GM21528 (cell line): Measurements from ENCODE around the gene CAD.
"Not testable (repeated sequence)": the region's sequence is repeated elsewhere in the genome, so short reads cannot be mapped to it uniquely, and the experiment has no call there.

Experiments
- ATAC-seq: cut with Tn5 transposase; IDR thresholded peaks from one replicate; pipeline ENCODE4 v1.9.1; 2021; ENCODE audit warnings: mild to moderate bottlenecking, moderate library complexity; ENCODE audit not compliant: unreplicated experiment, low FRiP score

The CAD gene

DNA sequence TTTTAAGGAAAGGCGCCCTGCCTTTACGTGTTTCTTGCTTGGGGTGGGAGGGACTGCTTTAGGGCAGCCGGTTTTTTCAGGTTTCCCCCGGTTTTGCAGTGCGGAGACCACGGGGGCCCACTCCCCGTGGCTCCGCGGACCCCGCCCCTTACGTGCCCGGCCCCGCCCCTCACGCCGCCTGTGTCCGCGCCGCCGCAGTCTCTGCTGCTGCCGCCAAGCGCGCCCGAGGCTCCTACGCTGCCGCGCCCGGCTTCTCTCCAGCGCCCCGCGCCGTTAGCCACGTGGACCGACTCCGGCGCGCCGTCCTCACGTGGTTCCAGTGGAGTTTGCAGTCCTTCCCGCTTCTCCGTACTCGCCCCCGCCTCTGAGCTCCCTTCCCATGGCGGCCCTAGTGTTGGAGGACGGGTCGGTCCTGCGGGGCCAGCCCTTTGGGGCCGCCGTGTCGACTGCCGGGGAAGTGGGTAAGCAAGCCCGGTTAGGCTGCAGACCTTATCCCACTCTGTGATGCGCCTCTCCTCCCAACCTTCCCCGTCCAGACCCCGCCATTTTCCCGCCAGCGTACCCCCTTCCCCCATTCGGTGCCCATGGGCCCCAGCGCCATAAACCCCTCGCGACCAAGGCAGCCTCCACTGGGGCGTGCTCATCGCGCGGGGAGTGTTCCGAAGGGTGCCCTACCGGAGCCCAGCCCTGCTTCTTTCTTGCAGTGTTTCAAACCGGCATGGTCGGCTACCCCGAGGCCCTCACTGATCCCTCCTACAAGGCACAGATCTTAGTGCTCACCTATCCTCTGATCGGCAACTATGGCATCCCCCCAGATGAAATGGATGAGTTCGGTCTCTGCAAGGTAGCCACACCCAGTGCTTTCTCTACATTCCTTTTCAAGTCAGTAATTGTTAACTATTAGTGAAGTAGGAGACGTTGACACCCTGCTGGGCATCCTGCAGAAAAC is at the start of gene CAD:
TSS of gene CAD (plus strand) at position 197 of the 949 bp plus-strand sequence. CDS start at position 380, 183 bp downstream.
- ATAC-seq, result peak; percentile 72

GRCh38 chr2:27170581-27171337 is 46.4 kb upstream of the CAD start:
- no peak for ATAC-seq

DNA sequence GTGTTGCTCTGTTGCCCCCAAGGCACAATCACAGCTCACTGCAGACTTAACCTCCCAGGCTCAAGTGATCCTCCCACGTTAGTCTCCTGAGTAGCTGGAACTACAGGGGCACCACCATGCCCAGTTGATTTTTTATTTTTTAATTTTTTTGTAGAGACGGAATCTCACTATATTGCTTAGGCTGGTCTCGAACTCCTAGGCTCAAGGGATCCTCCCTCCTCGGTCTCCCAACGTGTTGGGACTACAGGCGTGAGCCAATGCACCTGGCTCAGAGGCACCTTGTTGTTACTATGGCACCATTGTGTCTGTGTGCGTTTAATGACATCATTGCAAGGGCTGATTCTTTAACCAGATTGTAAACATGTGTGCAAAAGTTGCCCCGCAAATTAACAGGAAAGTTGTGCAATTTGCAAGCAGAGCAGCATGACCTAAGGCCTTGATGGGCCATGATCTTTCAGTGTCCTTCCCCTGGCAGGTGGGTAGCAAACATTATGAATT is 45.8 kb upstream of the CAD start:
- no peak for ATAC-seq

DNA sequence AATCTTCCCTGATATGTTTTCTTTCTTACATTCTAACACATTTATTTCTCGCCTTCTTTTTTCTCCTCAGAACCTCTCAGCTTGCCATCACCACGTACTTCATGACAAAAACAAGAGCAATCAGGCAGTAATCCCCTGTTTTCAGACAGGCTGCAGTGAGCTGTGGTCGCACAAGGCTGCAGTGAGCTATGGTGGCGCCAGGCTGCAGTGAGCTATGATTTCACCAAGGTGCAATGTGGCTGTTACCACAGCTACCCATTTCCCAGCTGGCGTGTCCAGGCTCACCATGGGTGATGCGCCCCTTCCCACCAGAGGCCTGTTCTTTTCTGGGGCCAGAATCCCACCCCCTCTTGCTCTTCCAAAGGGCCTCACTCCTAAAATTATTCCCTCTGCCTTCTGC is 42.5 kb upstream of the CAD start:
- ATAC-seq, result no peak

DNA sequence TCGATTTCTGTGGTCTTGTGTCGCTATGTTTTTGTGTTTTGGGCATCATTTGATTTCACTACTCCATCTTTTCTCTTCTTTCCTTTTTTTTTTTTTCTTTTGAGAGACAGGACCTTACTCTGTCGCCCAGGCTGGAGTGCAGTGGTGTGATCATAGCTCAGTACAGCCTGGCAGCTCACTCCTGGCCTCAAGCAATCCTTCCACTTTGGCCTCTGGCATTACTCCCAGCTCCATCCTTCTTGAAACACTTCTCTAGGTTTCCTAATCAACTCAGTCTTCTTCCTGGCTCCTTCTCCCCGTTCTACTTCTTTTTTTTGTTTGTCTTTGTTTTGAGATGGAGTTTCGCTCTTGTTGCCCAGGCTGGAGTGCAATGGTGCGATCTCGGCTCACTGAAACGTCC is 41.8 kb upstream of the CAD start:
- no peak for ATAC-seq

- not testable (repeated sequence) for ATAC-seq
These were observed 41.4 kb upstream of the CAD start for GRCh38 chr2:27175781-27176180.

DNA sequence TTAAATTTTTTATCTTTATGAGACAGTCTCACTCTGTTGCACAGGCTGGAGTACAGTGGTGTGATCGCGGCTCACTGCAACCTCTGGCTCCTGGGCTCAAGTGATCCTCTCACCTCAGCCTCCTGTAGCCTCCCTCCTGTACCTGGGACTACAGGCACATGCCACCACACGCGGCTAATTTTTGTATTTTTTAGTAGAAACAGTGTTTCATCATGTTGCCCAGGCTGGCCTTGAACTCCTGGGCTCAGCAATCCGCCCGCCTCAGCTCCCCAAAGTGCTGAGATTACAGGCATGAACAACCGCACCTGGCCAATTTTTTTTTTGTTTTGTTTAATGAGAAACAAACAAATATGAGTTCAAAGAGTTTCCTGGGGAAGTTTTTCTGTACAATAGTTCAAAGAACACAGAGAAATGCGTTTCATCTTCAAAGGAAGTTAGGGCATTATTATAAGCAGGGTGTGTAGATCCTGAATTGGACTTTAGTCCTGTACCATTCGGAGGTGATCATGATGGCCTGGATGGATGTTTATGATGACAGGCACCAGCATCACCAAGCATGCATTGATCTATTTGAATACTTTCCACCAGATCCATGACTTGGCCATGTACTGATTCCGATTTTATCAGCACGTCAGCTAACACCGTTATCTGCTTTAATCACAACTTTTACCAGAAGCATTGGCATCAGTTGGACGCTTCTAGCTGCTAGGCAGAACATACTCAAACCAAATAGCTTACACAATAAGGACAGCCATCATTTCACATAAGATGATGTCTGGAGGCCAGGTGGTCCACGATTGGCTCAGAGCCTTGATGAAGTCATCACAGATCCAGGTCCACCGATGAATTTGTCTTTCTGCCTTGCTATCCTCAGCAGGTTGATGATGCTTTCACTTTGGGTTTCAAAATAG is 39.5 kb upstream of the CAD start:
- no peak for ATAC-seq

DNA sequence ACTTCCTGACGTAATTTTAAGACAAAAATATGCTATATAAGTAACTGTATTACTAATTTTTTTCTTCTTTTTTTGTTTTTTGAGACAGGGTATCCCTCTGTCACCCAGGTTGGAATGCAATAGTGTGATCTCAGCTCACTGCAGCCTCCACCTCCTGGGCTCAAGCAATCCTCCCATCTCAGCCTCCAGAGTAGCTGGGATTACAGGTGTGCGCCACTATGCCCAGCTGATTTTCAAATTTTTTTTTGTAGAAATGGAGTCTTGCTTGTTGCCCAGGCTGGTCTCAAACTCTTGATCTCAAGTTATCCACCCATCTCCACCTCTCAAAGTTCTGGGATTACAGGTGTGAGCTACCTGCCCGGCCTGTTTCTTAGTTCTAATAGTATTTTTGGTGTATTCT is 38.7 kb upstream of the CAD start:
- no peak for ATAC-seq

DNA sequence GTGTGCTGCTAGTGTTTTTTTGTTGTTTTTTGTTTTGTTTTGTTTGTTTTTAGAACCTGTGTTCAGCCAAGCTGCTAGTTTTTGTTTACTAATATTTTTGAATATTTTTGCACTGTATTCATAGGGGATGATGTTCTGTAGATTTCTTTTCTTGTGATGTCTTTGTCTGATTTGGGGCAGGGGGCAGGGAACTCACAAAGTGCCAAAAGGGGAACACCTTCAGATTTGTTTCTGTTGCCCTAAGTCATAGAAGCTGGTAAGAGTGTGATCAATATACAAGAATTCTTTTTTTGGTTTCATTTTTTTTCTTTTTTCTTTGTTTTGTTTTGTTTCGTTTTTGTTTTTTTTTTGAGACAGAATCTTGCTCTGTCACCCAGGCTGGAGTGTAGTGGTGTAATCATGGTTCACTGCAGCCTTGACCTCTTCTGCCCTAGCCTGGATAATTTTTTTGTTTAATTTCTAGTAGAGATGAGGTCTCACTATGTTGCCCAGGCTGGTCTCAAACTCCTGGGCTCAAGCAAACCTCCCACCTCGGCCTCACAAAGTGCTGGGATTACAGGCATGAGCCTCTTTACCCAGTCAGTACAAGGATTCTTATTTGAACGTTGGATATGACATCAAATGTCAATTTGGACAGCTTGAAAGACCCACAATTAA is 37.7 kb upstream of the CAD start:
- ATAC-seq, result no peak

- ATAC-seq, result no peak
These were observed 34.8 kb upstream of the CAD start for GRCh38 chr2:27182346-27182745.

DNA sequence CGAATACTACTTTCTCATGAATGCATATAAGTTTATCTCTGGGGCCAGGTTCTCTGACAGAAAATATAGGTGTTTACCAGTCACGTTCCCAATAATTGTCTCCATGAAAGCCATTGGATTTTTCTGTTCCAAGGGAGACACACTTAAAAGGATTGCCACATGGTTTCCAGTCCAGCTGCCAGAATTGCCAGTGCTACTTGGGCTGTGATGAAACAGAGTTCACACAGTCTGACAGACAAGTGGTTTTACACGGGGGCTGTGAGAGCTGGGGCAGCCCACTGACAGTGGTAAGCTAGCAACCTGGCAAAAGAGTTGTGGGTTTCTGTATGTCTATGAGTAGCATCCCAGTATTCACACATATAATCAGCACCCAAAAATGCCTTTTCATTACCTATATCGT is 33.1 kb upstream of the CAD start:
- ATAC-seq, result no peak

- no peak for ATAC-seq
These were observed 31.7 kb upstream of the CAD start for GRCh38 chr2:27185331-27186026.

DNA sequence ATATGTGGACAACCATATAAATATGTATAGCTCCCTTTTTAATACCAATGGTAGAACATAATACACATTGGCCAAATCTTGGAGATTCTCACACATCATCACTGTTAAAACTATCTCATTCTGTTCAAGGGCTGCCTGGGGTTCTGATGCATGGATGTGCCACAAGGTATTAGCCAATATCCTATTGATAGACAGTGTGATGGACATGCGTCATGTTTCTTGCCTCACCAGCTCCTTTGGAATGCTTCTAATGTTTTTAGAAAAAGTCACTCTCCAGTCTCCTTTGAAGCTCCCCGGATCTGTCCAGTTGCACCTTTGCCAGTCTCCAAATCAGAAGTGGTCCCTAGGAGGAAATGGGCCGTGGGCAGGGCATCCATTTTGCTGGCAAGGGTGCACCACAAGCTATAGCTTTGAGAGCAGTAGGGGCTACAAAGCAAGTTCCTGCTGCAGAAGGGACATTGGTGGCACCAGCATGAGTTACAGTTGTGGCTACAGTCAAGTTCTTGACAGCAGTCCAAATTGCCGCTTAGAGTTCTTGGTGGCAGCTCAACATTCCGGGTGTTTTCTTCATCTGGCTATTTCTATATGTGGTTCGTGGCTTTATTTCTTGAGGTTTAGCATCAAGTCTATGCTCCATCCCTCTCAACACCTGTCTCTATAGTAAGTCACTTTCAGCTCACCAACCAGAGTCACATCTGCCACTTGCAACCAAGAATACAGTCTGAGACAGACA is 30.4 kb upstream of the CAD start:
- ATAC-seq, result no peak

GRCh38 chr2:27189989-27190388 is 27.2 kb upstream of the CAD start:
- no peak for ATAC-seq

DNA sequence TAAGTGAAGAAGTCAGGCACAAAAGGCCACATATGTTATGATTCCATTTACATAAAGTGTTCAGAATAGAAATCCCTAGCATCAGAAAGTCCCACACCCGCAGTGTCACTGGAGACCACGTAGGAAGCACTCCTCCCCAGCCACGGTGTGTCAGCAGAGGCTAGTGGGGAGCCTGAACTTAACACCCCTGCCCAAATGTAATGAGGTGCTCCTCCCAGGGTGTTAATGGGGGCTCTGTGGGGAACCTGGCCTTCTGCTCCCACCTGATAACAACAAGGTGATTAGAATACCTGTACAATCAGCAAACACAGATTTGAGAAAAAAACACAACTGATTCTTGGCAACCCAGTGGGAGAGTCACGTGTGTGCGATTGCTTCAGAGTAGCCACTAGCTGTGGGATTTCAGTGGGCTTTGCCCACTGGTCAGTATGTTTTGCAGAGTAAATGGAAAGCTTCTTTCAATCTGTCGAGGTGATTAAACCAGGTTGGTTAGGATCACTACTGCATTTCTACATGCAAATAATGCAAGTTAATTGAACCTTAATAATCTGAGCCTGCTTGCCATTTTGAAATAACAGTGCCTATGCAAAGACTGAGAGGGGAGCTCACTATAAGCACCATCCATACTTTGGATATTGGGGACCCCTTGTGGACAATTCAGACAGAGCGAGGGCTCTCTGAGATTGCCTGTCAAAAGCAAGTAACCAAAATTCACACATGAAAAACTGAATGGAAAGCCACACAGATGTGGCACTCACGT is 25.9 kb upstream of the CAD start:
- ATAC-seq, result no peak

DNA sequence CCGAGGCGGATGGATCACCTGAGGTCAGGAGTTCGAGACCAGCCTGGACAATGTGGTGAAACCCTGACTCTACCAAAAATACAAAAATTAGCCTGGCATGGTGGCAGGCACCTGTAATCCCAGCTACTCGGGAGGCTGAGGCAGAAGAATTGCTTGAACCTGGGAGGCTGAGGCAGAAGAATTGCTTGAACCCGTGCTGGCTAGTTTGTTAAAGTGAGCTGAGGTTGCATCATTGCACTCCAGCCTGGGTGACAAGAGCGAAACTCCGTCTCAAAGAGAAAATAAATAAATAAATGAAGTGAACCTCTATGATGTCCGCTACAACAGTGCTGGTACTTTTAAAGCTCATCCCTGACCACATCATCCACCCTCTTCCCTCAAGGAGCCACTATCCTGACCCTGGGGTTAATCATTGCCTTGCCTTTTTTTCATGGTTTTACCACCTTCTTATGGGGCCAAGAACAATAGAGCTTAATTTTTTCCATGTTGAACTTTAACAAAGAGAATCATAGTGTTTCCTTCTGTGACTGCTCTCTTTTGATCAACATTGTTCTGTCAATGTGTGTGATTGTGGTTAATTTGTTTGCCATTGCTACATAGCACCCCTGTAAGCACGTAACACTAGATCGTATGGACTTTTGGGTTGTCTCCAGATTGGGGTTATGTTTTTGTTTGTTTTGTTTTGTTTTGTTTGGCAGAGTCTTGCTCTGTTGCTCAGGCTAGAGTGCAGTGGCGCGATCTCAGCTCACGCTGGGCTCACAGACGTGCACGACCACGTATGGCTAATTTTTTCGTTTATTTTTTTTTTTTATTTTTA is 22.4 kb upstream of the CAD start:
- no peak for ATAC-seq

- ATAC-seq, result not testable (repeated sequence)
These were observed 21.4 kb upstream of the CAD start for GRCh38 chr2:27195799-27196198.
